ENCODE measurements around the gene LIPG.

The LIPG gene

DNA sequence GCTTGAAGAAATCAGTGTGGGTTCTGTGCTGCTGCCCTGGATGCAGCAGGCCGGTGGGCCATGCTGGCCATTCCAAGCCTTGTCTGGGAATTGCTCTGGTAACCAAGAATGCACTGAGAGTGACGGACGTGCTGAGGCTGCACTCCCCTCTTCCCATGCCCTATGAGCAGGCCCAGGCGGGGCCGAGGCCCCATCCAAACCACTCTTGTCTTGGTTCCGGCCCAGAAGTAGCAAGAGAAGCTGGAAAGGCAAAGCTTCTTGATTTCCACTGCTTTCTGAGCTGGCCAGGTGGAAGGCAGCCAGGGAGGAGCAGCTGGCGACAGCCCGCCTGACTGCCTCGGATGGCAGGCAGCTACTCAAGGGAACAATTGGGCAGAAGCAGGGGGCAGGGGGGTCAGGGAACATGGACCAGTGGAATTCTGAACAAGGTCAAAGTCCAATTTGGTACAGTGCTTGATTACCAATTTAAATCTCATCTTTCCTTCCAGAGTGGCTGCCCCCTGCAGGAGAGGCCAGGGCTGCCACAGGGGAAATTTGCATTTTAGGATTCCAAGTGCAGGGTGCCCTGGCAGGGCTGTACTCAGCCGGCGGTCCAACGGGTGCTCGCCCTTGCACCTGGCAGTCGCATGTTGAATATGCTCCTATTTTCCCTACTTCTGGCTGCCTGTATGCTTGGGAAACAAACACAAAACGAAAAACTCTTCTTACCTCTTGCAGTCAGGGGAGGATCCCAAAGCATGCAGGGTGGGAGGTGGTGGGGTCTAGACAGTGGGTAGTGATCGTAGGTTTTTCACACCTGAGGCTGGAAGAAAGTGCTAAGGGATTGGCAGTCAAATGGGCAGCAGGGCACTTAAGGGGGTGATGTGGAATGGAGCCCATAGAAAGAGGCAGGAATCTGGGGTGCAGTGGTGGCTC lies 67.3 kb downstream of the LIPG start:
- H3K27ac ChIP-seq (ENCODE audit: insufficient read depth, low read length, poor library complexity, severe bottlenecking) = no peak overlapping the region

DNA sequence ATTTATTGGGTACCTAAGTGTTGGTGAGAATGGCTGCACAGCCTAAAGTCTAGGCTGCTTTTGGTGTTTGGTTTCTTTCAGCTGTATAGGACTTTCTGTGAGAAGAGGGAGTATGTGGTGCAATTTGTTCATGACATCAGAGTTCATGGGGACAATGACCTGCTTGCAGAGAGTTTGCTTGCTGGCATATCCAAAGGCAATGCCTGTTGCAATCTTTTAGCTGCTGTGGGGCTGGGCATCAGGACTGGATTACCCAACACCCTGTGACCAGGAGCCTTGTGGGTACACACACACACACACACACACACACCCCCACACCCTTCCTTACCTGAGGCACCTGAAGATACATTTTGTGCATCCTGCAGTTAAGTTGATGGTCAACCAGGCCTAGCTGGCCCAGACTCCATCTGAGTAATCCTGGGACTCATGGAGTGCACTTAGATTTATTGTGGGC lies 68.4 kb downstream of the LIPG start:
- Histone ChIP-seq H3K36me3 (ENCODE audit: control insufficient read depth, insufficient read depth, low read length) (no peaks in the 10 kb centered on the region), H3K27ac (ENCODE audit: insufficient read depth, low read length, poor library complexity, severe bottlenecking) (no peak overlapping the region), H3K4me3 (ENCODE audit: insufficient read depth, low read depth, low read length, poor library complexity, severe bottlenecking) (no peak overlapping the region), H3K27me3 (replicated peaks; ENCODE audit: control insufficient read depth, insufficient read depth, low read length, poor library complexity, severe bottlenecking) (no peaks in the 10 kb centered on the region), H3K9me3 (ENCODE audit: control insufficient read depth, low read length) (no peaks in the 10 kb centered on the region), H3K4me1 (ENCODE audit: control insufficient read depth, insufficient read depth, low read length, poor library complexity, severe bottlenecking) (no peaks in the 10 kb centered on the region)
- no peak for DNase-seq

More for the DNA sequence above, 67.3 kb downstream of the LIPG start:
- no peak for DNase-seq
- no peaks in the 10 kb centered on the region for H3K9me3 ChIP-seq (ENCODE audit: control insufficient read depth, low read length)
- no peaks in the 10 kb centered on the region for H3K36me3 ChIP-seq (ENCODE audit: control insufficient read depth, insufficient read depth, low read length)
- no peaks in the 10 kb centered on the region for H3K27me3 ChIP-seq (replicated peaks; ENCODE audit: control insufficient read depth, insufficient read depth, low read length, poor library complexity, severe bottlenecking)
- H3K4me3 ChIP-seq (ENCODE audit: insufficient read depth, low read depth, low read length, poor library complexity, severe bottlenecking) = no peak overlapping the region
- H3K4me1 ChIP-seq (ENCODE audit: control insufficient read depth, insufficient read depth, low read length, poor library complexity, severe bottlenecking) = no peaks in the 10 kb centered on the region

DNA sequence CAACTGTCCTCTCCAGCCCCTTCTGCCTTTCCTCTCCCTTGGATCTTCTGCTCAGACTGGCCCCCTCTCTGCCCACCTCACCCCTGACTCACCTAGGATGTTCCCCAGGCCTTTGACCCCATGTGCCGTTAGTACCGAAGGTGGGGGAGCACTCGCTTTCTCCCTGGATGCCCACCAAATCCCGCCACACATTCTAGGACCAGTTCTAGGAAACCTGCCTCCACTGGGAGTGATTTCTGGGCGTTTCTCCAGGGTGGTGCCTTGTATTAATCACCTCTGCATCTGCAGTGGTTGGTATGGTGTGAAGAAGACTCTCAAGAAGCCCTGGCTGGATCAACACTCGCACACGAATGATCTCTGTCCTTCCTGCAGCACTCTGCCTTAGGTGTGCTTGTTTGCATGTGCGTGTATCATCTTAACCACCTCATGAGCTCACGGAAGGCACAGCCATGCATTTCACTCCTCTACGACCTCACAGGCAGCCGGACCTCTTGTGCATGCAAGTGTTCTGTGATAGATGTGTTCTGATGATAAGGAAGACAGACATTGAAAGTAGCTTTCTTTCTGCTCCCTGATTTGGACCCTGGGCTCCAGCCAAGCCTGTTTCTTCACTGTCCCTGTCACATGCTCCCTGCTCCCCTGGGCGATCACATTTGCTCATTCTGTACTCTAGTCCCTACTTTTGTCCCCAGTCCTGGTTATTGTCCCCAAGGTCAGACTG lies 69.4 kb downstream of the LIPG start:
- no peaks in the 10 kb centered on the region for H3K9me3 ChIP-seq (ENCODE audit: control insufficient read depth, low read length)
- no peak for DNase-seq
- no peak overlapping the region for H3K4me3 ChIP-seq (ENCODE audit: insufficient read depth, low read depth, low read length, poor library complexity, severe bottlenecking)
- H3K27ac ChIP-seq (ENCODE audit: insufficient read depth, low read length, poor library complexity, severe bottlenecking) = no peak overlapping the region
- H3K4me1 ChIP-seq (ENCODE audit: control insufficient read depth, insufficient read depth, low read length, poor library complexity, severe bottlenecking) = no peaks in the 10 kb centered on the region
- no peaks in the 10 kb centered on the region for H3K36me3 ChIP-seq (ENCODE audit: control insufficient read depth, insufficient read depth, low read length)
- no peaks in the 10 kb centered on the region for H3K27me3 ChIP-seq (replicated peaks; ENCODE audit: control insufficient read depth, insufficient read depth, low read length, poor library complexity, severe bottlenecking)

DNA sequence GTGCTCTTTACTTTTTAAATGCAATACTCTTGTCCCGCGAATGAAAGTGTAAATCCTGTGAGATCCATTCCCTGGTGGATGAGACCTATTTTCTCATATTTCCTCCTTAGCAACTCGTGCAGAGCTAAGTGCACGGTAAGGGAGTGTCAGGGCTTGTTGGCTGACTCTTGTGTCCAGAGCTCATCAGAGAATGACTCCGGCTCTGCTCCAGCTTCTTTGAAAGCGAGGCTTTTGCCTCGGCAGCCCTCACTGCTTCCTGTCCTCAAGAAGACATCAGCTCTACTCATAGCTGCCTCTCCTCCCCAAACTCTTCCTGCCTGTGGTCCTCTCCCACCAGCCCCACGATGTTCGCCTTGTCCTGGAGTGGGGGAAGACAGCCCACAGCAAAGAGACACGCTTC lies 70.7 kb downstream of the LIPG start:
- no peak overlapping the region for H3K4me3 ChIP-seq (ENCODE audit: insufficient read depth, low read depth, low read length, poor library complexity, severe bottlenecking)
- no peak for DNase-seq
- H3K27me3 ChIP-seq (replicated peaks; ENCODE audit: control insufficient read depth, insufficient read depth, low read length, poor library complexity, severe bottlenecking) = no peaks in the 10 kb centered on the region

DNA sequence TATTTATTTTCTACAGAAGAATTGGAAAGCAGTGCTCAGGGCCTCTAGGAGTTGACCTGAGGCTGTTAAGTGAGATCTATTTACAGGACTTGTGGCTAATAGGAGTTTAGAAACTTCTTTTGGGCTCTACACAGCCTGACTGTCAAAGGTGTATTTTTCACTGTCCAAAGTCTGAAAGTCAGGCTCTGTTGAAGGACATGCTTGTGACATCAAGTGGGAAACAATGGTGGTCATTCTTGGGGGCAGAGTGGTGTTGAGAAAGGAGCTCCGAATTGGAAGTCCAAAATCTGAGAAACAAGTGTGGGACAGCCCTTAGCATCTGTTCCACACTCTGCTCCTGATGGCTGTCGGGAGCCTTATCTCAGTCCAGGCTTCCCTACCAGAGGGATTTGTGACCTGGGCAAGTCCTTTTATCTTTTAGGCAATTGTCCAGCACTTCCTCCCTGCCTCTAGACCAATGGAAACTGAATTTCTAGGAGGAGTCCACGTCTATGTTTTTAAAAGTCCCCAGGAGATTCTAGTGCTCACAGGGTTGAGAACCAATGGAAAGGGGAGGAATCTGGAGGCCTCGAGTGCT lies 76.4 kb downstream of the LIPG start:
- Histone ChIP-seq H3K27me3 (replicated peaks; ENCODE audit: control insufficient read depth, insufficient read depth, low read length, poor library complexity, severe bottlenecking) (no peaks in the 10 kb centered on the region), H3K9me3 (ENCODE audit: control insufficient read depth, low read length) (no peaks in the 10 kb centered on the region), H3K4me1 (ENCODE audit: control insufficient read depth, insufficient read depth, low read length, poor library complexity, severe bottlenecking) (no peaks in the 10 kb centered on the region), H3K36me3 (ENCODE audit: control insufficient read depth, insufficient read depth, low read length) (no peaks in the 10 kb centered on the region), H3K27ac (ENCODE audit: insufficient read depth, low read length, poor library complexity, severe bottlenecking) (no peak overlapping the region), H3K4me3 (ENCODE audit: insufficient read depth, low read depth, low read length, poor library complexity, severe bottlenecking) (no peak overlapping the region)
- no peak for DNase-seq

More for the DNA sequence above, 70.7 kb downstream of the LIPG start:
- Histone ChIP-seq H3K4me1 (ENCODE audit: control insufficient read depth, insufficient read depth, low read length, poor library complexity, severe bottlenecking) (no peaks in the 10 kb centered on the region), H3K9me3 (ENCODE audit: control insufficient read depth, low read length) (no peaks in the 10 kb centered on the region), H3K27ac (ENCODE audit: insufficient read depth, low read length, poor library complexity, severe bottlenecking) (no peak overlapping the region), H3K36me3 (ENCODE audit: control insufficient read depth, insufficient read depth, low read length) (no peaks in the 10 kb centered on the region)

DNA sequence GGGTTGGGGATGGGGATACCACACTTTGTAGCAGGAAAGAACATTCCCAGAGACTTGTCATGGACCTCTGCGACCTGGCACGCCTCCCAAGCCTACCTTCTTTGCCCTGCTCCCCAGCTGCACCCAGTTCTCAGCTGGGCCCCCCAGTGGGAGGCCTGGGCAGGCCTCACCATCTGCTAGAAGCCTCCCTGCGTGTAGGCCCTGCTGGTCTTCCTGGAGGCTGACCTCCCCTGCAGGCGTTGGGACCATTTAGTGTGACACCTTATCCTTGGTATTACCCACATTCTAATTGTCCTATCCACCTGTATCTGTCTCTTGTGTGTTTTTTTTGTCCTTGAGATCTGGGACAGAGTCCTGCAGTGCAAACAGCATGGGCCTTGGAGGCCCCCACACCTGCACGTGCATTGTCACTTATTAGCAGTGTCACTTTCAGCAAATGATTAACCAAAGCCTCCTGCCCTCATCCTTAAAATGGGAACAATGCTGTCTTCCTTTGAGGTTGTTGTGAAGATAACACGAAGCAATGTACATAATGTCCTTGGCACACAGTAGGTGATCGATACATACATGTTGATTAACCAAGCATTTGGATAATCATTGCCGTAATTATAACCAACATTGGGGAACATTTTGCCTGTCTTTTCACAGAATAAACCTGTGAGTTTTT lies 77.2 kb downstream of the LIPG start:
- Histone ChIP-seq H3K27me3 (replicated peaks; ENCODE audit: control insufficient read depth, insufficient read depth, low read length, poor library complexity, severe bottlenecking) (no peaks in the 10 kb centered on the region), H3K36me3 (ENCODE audit: control insufficient read depth, insufficient read depth, low read length) (no peaks in the 10 kb centered on the region), H3K4me1 (ENCODE audit: control insufficient read depth, insufficient read depth, low read length, poor library complexity, severe bottlenecking) (no peaks in the 10 kb centered on the region), H3K9me3 (ENCODE audit: control insufficient read depth, low read length) (no peaks in the 10 kb centered on the region), H3K27ac (ENCODE audit: insufficient read depth, low read length, poor library complexity, severe bottlenecking) (no peak overlapping the region), H3K4me3 (ENCODE audit: insufficient read depth, low read depth, low read length, poor library complexity, severe bottlenecking) (no peak overlapping the region)
- no peak for DNase-seq

DNA sequence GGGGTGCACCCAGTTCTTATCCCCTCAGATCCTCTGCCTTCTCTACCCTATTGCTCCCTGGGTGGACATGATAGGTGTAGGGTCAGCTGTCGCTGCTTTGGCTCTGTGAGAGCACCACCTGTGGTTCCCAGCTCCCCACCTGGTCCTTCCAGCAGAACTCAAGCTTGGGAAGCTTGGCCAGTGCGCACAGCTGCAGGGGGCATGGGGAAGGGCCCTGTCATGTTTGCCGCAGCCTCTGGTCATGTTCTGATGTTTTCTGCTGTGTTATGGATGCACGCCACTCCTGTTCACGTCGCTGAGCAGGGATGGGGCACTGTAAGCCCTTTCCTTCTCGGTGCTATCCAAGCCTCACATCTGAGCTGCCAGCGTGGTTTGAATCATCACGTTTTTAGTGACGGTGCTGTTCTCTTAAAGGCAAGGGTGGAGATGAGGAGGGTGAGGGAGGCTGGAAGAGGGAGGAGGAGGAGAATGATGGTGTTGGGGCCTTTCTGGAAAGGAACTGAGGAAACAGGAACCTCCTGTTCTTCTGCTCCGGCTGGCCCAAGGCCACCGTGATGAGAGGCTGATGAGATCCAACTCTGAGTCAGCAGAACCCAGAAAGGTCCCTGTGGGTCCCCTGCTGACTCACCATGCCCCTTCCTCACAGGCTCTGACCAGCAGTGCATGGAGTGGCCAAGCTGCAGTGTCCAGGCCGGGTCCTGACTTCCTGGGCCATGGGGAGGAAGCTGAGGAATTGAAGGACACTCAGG lies 78.0 kb downstream of the LIPG start:
- H3K27me3 ChIP-seq (replicated peaks; ENCODE audit: control insufficient read depth, insufficient read depth, low read length, poor library complexity, severe bottlenecking) = no peaks in the 10 kb centered on the region
- no peak overlapping the region for H3K4me3 ChIP-seq (ENCODE audit: insufficient read depth, low read depth, low read length, poor library complexity, severe bottlenecking)
- no peaks in the 10 kb centered on the region for H3K9me3 ChIP-seq (ENCODE audit: control insufficient read depth, low read length)
- no peak overlapping the region for H3K27ac ChIP-seq (ENCODE audit: insufficient read depth, low read length, poor library complexity, severe bottlenecking)
- no peaks in the 10 kb centered on the region for H3K36me3 ChIP-seq (ENCODE audit: control insufficient read depth, insufficient read depth, low read length)
- no peak for DNase-seq
- H3K4me1 ChIP-seq (ENCODE audit: control insufficient read depth, insufficient read depth, low read length, poor library complexity, severe bottlenecking) = no peaks in the 10 kb centered on the region

DNA sequence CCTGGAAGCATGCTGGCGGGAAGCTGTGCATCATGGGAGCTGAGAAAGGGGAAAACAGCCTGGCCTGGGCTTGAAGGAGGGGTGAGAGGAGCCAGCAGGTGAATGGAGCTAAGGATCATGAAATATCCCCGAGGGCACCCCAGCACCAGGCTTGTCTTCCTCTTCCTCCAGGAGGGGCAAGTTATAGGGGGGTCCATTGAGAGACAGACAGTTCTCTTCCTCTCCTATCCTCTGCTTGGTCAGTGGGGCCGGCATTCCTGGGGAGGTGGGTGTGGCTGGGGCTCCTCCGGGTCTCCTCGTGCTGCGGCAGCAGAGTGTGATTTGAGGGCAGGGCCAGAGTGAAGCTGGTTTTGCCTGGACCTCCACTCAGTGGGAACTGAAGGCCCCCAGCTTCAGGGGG lies 78.9 kb downstream of the LIPG start:
- no peak overlapping the region for H3K4me3 ChIP-seq (ENCODE audit: insufficient read depth, low read depth, low read length, poor library complexity, severe bottlenecking)
- no peaks in the 10 kb centered on the region for H3K36me3 ChIP-seq (ENCODE audit: control insufficient read depth, insufficient read depth, low read length)
- DNase-seq = no peak
- no peak overlapping the region for H3K27ac ChIP-seq (ENCODE audit: insufficient read depth, low read length, poor library complexity, severe bottlenecking)
- H3K27me3 ChIP-seq (replicated peaks; ENCODE audit: control insufficient read depth, insufficient read depth, low read length, poor library complexity, severe bottlenecking) = no peaks in the 10 kb centered on the region
- no peaks in the 10 kb centered on the region for H3K4me1 ChIP-seq (ENCODE audit: control insufficient read depth, insufficient read depth, low read length, poor library complexity, severe bottlenecking)
- H3K9me3 ChIP-seq (ENCODE audit: control insufficient read depth, low read length) = no peaks in the 10 kb centered on the region

DNA sequence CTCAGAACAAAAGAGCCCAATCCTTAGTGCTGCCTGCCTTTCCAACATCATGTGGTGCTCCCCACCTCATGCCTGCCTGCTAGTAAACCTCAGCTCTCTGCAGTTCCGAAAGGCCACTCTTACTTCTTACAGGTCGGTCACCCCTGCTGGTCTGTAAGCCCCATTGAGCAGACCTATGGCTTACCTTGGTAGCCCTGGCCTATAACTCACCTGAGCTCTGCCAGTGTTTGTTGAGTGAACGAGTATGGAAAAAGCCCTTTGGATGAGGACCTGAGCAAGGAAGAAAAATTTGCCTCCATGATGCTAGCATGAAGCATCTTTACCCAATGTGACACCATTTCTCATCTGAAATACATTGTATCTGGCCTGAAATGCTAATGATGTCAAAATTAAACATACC lies 83.3 kb downstream of the LIPG start:
- no peaks in the 10 kb centered on the region for H3K4me1 ChIP-seq (ENCODE audit: control insufficient read depth, insufficient read depth, low read length, poor library complexity, severe bottlenecking)
- no peak for DNase-seq
- no peaks in the 10 kb centered on the region for H3K9me3 ChIP-seq (ENCODE audit: control insufficient read depth, low read length)
- no peaks in the 10 kb centered on the region for H3K27me3 ChIP-seq (replicated peaks; ENCODE audit: control insufficient read depth, insufficient read depth, low read length, poor library complexity, severe bottlenecking)
- no peak overlapping the region for H3K27ac ChIP-seq (ENCODE audit: insufficient read depth, low read length, poor library complexity, severe bottlenecking)
- no peaks in the 10 kb centered on the region for H3K36me3 ChIP-seq (ENCODE audit: control insufficient read depth, insufficient read depth, low read length)
- no peak overlapping the region for H3K4me3 ChIP-seq (ENCODE audit: insufficient read depth, low read depth, low read length, poor library complexity, severe bottlenecking)

All from effector memory CD4-positive, alpha-beta T cell (primary cell).